Activated CD8-positive, alpha-beta memory T cell treated with anti-CD3 and anti-CD28 coated beads, Interleukin-2, amount 50 U/mL, for 24 hours (primary cell): ENCODE results near the gene ST7L.
"Not testable (repeated sequence)": the region's sequence is repeated elsewhere in the genome, so short reads cannot be mapped to it uniquely, and the experiment has no call there.

Source experiments
- DNase-seq: peaks from one replicate; pipeline ENCODE4 v3.0.0-alpha.2; 2020; ENCODE audit errors: extremely low read depth

The ST7L gene

DNA sequence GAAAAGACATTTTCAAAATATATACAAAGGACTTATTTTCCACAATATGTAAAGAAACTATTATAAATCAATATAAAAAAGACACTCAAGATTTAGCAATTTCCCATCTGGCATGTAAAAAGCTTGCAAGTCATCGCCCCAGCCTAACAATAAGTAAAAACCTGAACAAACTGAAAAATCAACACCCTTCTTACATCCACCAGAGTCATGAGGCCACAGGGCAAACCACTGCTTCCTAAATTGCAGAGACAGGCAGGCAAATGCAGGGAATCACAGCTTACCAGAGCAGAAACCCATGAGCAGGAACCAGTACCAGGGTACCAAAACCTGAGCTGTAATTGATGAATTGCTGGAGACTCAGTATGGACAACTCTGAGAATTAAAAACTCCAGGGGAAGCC lies 126.9 kb downstream of the ST7L start:
- DNase-seq = no peak

DNA sequence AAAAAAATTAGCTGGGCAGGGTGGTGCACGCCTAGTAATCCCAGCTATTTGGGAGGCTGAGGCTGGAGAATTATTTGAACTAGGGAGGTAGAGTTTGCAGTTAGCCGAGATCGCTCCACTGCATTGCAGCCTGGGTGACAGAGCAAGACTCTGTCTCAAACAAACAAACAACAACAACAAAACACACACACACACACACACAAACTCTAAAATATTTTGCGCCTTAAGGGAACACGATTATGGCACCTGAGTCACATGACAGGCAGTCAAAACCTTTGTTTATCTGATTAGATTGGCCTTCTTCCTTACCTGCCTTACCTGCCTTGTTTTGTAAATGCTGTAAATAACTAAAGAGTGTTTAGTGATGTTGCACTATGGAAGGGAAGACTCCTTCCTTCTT lies 130.8 kb downstream of the ST7L start:
- DNase-seq = no peak

DNA sequence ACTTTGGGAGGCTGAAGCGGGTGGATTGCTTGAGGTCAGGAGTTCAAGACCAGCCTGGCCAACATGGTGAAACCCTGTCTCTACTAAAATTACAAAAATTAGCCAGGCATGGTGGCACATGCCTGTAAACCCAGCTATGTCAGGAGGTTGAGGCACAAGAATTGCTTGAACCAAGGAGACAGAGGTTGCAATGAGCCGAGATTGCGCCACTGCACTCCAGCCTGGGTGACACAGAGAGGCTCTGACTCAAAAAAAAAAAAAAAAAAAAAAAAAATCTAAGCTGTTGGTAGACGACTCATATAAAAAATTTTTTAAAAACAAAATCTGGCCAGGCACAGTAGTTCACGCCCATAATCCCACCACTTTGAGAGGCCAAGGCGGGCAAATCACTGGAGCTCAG lies 131.3 kb downstream of the ST7L start:
- DNase-seq = not testable (repeated sequence)

DNA sequence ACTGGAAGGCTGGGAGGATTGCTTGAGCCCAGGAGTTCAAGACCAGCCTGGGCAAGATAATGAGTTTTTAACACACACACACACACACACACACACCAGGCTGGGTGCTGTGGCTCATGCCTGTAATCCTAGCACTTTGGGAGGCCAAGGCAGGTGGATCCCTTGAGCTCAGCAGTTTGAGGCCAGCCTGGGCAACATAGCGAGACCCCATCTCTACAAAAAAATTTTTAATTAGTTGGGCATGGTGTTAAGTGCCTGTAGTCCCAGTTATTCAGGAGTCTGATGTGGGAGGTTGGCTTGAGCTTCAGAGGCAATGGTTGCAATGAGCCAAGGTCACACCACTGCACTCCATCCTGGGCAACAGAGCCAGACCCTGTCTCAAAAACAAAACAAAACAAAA lies 132.9 kb downstream of the ST7L start:
- not testable (repeated sequence) for DNase-seq

DNA sequence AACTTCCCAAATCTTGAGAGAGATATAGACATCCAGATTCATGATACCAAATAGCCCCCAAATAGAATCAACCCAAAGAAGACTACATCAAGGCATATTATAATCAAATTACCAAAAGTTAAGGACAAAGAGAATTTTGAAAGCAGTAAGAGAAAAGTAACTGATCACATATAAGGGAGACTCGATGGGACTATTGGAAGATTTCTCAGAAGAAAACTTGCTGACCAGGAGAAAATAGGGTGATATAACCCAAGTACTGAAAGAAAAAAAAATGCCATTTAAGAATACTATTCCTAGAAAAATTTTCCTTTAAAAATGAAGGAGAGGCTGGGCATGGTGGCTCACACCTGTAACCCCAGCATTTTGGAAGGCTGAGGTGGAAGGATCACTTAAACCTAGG lies 140.6 kb downstream of the ST7L start:
- no peak for DNase-seq

DNA sequence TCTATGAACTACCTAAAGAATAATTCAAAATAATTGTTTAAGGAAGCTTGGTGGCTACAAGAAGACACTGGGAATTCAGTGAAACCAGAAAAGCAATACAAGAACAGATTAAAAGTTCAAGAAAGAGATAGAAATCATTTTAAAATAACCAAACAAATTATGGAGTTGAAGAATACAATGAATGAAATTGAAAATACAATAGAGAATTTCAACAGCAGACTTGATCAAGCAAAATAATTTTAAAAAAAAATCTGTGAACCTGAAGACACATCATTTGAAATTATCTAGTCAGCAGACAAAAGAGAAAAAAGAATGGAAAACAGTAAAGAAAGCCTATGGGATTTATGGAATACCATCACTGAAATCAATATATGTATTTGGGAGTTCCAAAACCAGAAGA lies 141.4 kb downstream of the ST7L start:
- no peak for DNase-seq
